Measurements from ENCODE around the gene KIF1B. TPM values are rescaled to one million over a fixed set of nuclear protein-coding genes. Genes with fewer than 3 reads are reported as not detected.

Gene KIF1B
- total and polyA plus RNA-seq, 4 donors = 8.4 to 40.9 (median 8.9) TPM

DNA sequence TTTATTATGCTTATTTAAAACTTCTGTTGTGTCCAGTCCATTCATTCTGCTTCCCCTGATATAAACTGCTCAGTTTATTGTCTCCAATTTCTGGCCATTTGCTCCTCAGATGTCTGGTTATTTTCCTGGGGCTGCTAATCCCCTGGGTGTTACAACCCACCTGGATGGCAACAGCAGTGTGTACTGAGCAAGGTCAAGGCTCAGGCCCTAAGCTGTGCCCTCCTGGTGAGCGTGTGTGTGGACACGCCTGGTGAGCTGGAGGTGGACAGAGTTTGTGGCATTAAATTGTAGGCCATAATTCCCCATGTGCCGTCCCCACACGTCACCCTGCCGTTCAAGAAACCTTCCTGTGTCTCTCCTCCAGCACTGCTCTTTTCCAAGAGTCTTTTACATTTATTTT, 18.1 kb upstream of the KIF1B start:
- 90% methylated on average over 5 of the region's 5 CpGs for WGBS
- no peak for DNase-seq (ENCODE audit: low spot score)
- Histone ChIP-seq H3K27me3 (ENCODE audit: control insufficient read depth in 4 of 4, insufficient read depth in 4 of 4, low read length in 3 of 4) (no peaks in the 10 kb centered on the region), H3K36me3 (ENCODE audit: control insufficient read depth in 4 of 4, insufficient read depth in 3 of 4, low read depth in 1 of 4, low read length in 3 of 4) (no peaks in the 10 kb centered on the region), H3K27ac (ENCODE audit: low read depth in 1 of 2, low read length in 2 of 2) (no peak overlapping the region), H3K9ac (ENCODE audit: low read depth in 1 of 2, low read length in 2 of 2) (no peak overlapping the region), H3K4me3 (ENCODE audit: low read depth in 1 of 3, low read length in 3 of 3) (no peak overlapping the region), H3K4me1 (ENCODE audit: control insufficient read depth in 4 of 4, insufficient read depth in 4 of 4, low read length in 3 of 4) (no peaks in the 10 kb centered on the region), H3K9me3 (ENCODE audit: control insufficient read depth in 4 of 4, low read length in 3 of 4) (no peaks in the 10 kb centered on the region)
- no peak for TF ChIP-seq HNF4G (IDR thresholded peaks at IDR 0.05)
- TF ChIP-seq, protein P1, sequence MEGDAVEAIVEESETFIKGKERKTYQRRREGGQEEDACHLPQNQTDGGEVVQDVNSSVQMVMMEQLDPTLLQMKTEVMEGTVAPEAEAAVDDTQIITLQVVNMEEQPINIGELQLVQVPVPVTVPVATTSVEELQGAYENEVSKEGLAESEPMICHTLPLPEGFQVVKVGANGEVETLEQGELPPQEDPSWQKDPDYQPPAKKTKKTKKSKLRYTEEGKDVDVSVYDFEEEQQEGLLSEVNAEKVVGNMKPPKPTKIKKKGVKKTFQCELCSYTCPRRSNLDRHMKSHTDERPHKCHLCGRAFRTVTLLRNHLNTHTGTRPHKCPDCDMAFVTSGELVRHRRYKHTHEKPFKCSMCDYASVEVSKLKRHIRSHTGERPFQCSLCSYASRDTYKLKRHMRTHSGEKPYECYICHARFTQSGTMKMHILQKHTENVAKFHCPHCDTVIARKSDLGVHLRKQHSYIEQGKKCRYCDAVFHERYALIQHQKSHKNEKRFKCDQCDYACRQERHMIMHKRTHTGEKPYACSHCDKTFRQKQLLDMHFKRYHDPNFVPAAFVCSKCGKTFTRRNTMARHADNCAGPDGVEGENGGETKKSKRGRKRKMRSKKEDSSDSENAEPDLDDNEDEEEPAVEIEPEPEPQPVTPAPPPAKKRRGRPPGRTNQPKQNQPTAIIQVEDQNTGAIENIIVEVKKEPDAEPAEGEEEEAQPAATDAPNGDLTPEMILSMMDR (IDR thresholded peaks at IDR 0.05; ENCODE audit: low read depth, low read length, missing input control) = no peak
- TF ChIP-seq GABPA (IDR thresholded peaks at IDR 0.05 in 1 of 2, conservative IDR thresholded peaks at IDR 0.05 in 1 of 2) = no peak
- no peak for TF ChIP-seq FOXA1 (IDR thresholded peaks at IDR 0.05)
- no peak for TF ChIP-seq YY1 (IDR thresholded peaks at IDR 0.05)
- no peak for TF ChIP-seq FOXA2 (IDR thresholded peaks at IDR 0.05)
- TF ChIP-seq, protein P2, sequence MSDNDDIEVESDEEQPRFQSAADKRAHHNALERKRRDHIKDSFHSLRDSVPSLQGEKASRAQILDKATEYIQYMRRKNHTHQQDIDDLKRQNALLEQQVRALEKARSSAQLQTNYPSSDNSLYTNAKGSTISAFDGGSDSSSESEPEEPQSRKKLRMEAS (IDR thresholded peaks at IDR 0.05) = no peak
- TF ChIP-seq, protein P3, sequence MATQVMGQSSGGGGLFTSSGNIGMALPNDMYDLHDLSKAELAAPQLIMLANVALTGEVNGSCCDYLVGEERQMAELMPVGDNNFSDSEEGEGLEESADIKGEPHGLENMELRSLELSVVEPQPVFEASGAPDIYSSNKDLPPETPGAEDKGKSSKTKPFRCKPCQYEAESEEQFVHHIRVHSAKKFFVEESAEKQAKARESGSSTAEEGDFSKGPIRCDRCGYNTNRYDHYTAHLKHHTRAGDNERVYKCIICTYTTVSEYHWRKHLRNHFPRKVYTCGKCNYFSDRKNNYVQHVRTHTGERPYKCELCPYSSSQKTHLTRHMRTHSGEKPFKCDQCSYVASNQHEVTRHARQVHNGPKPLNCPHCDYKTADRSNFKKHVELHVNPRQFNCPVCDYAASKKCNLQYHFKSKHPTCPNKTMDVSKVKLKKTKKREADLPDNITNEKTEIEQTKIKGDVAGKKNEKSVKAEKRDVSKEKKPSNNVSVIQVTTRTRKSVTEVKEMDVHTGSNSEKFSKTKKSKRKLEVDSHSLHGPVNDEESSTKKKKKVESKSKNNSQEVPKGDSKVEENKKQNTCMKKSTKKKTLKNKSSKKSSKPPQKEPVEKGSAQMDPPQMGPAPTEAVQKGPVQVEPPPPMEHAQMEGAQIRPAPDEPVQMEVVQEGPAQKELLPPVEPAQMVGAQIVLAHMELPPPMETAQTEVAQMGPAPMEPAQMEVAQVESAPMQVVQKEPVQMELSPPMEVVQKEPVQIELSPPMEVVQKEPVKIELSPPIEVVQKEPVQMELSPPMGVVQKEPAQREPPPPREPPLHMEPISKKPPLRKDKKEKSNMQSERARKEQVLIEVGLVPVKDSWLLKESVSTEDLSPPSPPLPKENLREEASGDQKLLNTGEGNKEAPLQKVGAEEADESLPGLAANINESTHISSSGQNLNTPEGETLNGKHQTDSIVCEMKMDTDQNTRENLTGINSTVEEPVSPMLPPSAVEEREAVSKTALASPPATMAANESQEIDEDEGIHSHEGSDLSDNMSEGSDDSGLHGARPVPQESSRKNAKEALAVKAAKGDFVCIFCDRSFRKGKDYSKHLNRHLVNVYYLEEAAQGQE (IDR thresholded peaks at IDR 0.05) = no peak
- TF ChIP-seq TAF1 (conservative IDR thresholded peaks at IDR 0.05) = no peak
- TF ChIP-seq EGR1 (IDR thresholded peaks at IDR 0.05; ENCODE audit: low read depth in 2 of 2) = no peak

DNA sequence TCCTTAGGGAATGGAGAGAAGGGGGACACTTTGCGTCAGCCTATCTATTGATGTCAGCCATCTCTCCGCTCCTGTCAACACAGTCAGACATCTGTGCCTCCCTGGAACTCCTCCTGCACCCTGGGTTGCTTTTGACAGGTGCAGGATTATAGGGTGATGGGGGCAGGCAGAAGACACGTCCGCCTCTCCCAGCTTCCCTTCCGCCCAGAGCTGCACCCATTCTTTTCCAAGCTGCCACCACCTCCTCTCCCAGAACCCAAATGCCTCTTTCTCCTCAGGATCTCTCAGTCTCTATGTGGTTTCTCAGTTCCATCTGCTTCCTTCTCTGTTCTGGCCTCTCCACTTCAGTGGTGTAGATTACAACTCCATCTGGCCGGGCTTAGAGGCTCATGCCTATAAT, 17.1 kb upstream of the KIF1B start:
- DNase-seq (ENCODE audit: low spot score) = no peak
- H3K27ac ChIP-seq (ENCODE audit: low read depth in 1 of 2, low read length in 2 of 2) = no peak overlapping the region
- no peak for TF ChIP-seq HNF4G (IDR thresholded peaks at IDR 0.05)
- TF ChIP-seq EGR1 (IDR thresholded peaks at IDR 0.05; ENCODE audit: low read depth in 2 of 2) = no peak
- TF ChIP-seq RXRA (IDR thresholded peaks at IDR 0.05) = no peak
- no peak for TF ChIP-seq SP1 (IDR thresholded peaks at IDR 0.05)
- no peak for TF ChIP-seq NR2F2 (IDR thresholded peaks at IDR 0.05)
- TF ChIP-seq JUND (IDR thresholded peaks at IDR 0.05) = no peak
- TF ChIP-seq YY1 (IDR thresholded peaks at IDR 0.05) = no peak
- TF ChIP-seq HNF4A (conservative IDR thresholded peaks at IDR 0.05) = no peak
- TF ChIP-seq, protein P1 (IDR thresholded peaks at IDR 0.05; ENCODE audit: low read depth, low read length, missing input control) = no peak
- no peak for TF ChIP-seq FOXA1 (IDR thresholded peaks at IDR 0.05)
- H3K9ac ChIP-seq (ENCODE audit: low read depth in 1 of 2, low read length in 2 of 2) = no peak overlapping the region
- H3K4me3 ChIP-seq (ENCODE audit: low read depth in 1 of 3, low read length in 3 of 3) = no peak overlapping the region
- H3K36me3 ChIP-seq (ENCODE audit: control insufficient read depth in 4 of 4, insufficient read depth in 3 of 4, low read depth in 1 of 4, low read length in 3 of 4) = no peaks in the 10 kb centered on the region
- H3K27me3 ChIP-seq (ENCODE audit: control insufficient read depth in 4 of 4, insufficient read depth in 4 of 4, low read length in 3 of 4) = no peaks in the 10 kb centered on the region
- no peaks in the 10 kb centered on the region for H3K4me1 ChIP-seq (ENCODE audit: control insufficient read depth in 4 of 4, insufficient read depth in 4 of 4, low read length in 3 of 4)
- 81% methylated on average over 6 of the region's 6 CpGs for WGBS
- H3K9me3 ChIP-seq (ENCODE audit: control insufficient read depth in 4 of 4, low read length in 3 of 4) = no peaks in the 10 kb centered on the region

Measured in liver (tissue), 9 donors.